Caco-2 (cell line): Measurements from ENCODE around the gene RPL10. TPM values are rescaled to one million over a fixed set of nuclear protein-coding genes. Genes with fewer than 3 reads are reported as not detected.
A peak's percentile ranks its signal among the peaks of the same experiment; 100 is the strongest.

Experiments used
- BruUV-seq: library from RNA; stranded (reverse); fragments of 400-500 nt; replicated peaks from 2 replicates; lab custom pipeline; 2021; lab: Mats Ljungman, UMichigan
- CTCF ChIA-PET: fragments of 300-600 bp; sonication (Branson Sonifier 250); formaldehyde crosslinking; loops from one replicate; lab custom pipeline; 2022; ENCODE audit warnings: antibody characterized with exemption; lab: Charles Lee
- POLR2A ChIA-PET: fragments of 300-600 bp; sonication (Branson Sonifier 250); formaldehyde crosslinking; loops from one replicate; lab custom pipeline; 2022; ENCODE audit warnings: antibody characterized with exemption; lab: Charles Lee
- DNase-seq, 2 experiments: peaks; one replicate each; pipeline versions ENCODE4 v3.0.0 to v3.0.0-alpha.2; 2020 to 2022
- H3K27me3 ChIP-seq: replicated peaks from 2 replicates; pipeline ENCODE4 v1.6.0; 2011; ENCODE audit warnings: low read length; ENCODE audit not compliant: control insufficient read depth, insufficient read depth
- H3K36me3 ChIP-seq: 2 replicates; pipeline ENCODE4 v1.5.1; 2011; ENCODE audit warnings: low read length; ENCODE audit not compliant: control insufficient read depth, insufficient read depth
- H3K4me1 ChIP-seq: fragments of 250-450 bp; sonication (Bioruptor Pico); 2 replicates; pipeline ENCODE4 v1.5.1; 2020; ENCODE audit warnings: mild to moderate bottlenecking
- H3K4me3 ChIP-seq: 2 replicates; pipeline ENCODE4 v1.5.1; 2011; ENCODE audit warnings: low read depth, mild to moderate bottlenecking, control low read depth, low read length
- H3K9me3 ChIP-seq: fragments of 250-450 bp; sonication (Bioruptor Pico); 2 replicates; pipeline ENCODE4 v1.5.1; 2020; ENCODE audit warnings: mild to moderate bottlenecking, moderate library complexity
- H3K27ac Mint-ChIP-seq: one replicate; pipeline ENCODE4 v1.8.0; 2022; ENCODE audit warnings: mixed read lengths; ENCODE audit not compliant: unreplicated experiment
- H3K27me3 Mint-ChIP-seq: one replicate; pipeline ENCODE4 v1.8.0; 2022; ENCODE audit warnings: mixed read lengths; ENCODE audit not compliant: insufficient read depth, unreplicated experiment
- H3K36me3 Mint-ChIP-seq: one replicate; pipeline ENCODE4 v1.8.0; 2022; ENCODE audit warnings: mild to moderate bottlenecking, mixed read lengths; ENCODE audit not compliant: insufficient read depth, unreplicated experiment
- H3K4me1 Mint-ChIP-seq: one replicate; pipeline ENCODE4 v1.8.0; 2022; ENCODE audit warnings: low read depth, mixed read lengths; ENCODE audit not compliant: unreplicated experiment
- H3K4me3 Mint-ChIP-seq: one replicate; pipeline ENCODE4 v1.8.0; 2022; ENCODE audit warnings: mild to moderate bottlenecking, moderate library complexity, mixed read lengths; ENCODE audit not compliant: unreplicated experiment
- H3K9me3 Mint-ChIP-seq: one replicate; pipeline ENCODE4 v1.8.0; 2022; ENCODE audit warnings: mixed read lengths; ENCODE audit not compliant: unreplicated experiment
- CTCF ChIP-seq, 2 experiments: fragments of 200-600 bp in 1 of 2; IDR thresholded peaks; 1 replicate in 1 of 2; 2 replicates in 1 of 2; pipeline versions ENCODE4 v1.5.1 to v1.8.0; 2011 to 2022; ENCODE audit warnings: antibody characterized with exemption in 1 of 2, control low read depth in 1 of 2, inconsistent platforms in 1 of 2, low read depth in 1 of 2, low read length in 1 of 2, mild to moderate bottlenecking in 1 of 2, moderate library complexity in 1 of 2; ENCODE audit not compliant: insufficient read depth in 1 of 2, severe bottlenecking in 1 of 2, unreplicated experiment in 1 of 2
- intact Hi-C: fragments of 100-400 bp; cut with micrococcal nuclease; formaldehyde crosslinking; loops from one replicate; pipeline ENCODE4 v1.10.0; 2022; ENCODE audit not compliant: unreplicated experiment
- total RNA-seq: library from RNA; stranded (reverse); gene quantifications from 2 replicates; pipeline ENCODE4 v1.2.3, GENCODE V29; 2022

Gene RPL10
- total RNA-seq, 1 experiment from 2014 or later = 2,081 TPM

GRCh38 chrX:154349359-154349935, 48.7 kb upstream of the RPL10 start:
- DNase-seq = peak in 1 of 2 experiments; percentile 17
- no peaks in the 10 kb centered on the region for H3K27me3 ChIP-seq
- H3K36me3 ChIP-seq = peaks cover 2% of the 10 kb centered on the region
- ChIA-PET CTCF (no interaction called here), POLR2A (no interaction called here)
- no peaks in the 10 kb centered on the region for H3K4me1 Mint-ChIP-seq
- H3K4me1 ChIP-seq = no peaks in the 10 kb centered on the region
- H3K9me3 ChIP-seq = no peaks in the 10 kb centered on the region
- intact Hi-C loops = no loop called here
- no peak overlapping the region for H3K4me3 ChIP-seq
- no TSS peak for BruUV-seq
- no peak overlapping the region for H3K4me3 Mint-ChIP-seq
- H3K36me3 Mint-ChIP-seq = peaks cover 72% of the 10 kb centered on the region
- no peak for TF ChIP-seq CTCF (IDR thresholded peaks at IDR 0.05; ENCODE audit: insufficient read depth in 1 of 2, low read depth in 1 of 2, low read length in 1 of 2, severe bottlenecking in 1 of 2, unreplicated experiment in 1 of 2)
- H3K27ac Mint-ChIP-seq = no peak overlapping the region
- H3K9me3 Mint-ChIP-seq = no peaks in the 10 kb centered on the region
- H3K27me3 Mint-ChIP-seq = no peaks in the 10 kb centered on the region

DNA sequence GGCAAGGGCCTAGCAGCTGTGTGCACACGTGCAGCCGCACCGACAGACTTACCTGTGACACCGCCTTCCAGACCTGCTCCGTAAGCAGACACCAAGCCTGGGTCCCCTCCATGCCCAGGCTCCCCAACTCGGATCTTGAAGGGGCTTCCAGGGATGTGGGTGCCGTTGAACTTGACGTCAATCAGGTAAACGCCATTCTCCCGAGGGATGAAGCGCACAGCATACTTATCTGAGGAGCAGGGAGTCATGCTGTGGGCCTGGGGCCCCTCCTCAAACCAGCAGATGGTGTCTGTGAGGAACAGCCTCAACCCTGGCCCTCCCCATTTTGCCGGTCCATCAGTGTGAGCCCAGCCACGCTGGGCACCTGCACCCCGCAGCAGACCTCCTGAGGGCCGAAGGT, 48.2 kb upstream of the RPL10 start:
- H3K36me3 Mint-ChIP-seq = peaks cover 75% of the 10 kb centered on the region
- POLR2A ChIA-PET = no interaction called here
- BruUV-seq = no TSS peak
- H3K4me1 Mint-ChIP-seq = no peaks in the 10 kb centered on the region
- intact Hi-C loops = no loop called here
- Histone ChIP-seq H3K4me3 (no peak overlapping the region), H3K27me3 (no peaks in the 10 kb centered on the region), H3K4me1 (no peaks in the 10 kb centered on the region), H3K9me3 (no peaks in the 10 kb centered on the region), H3K36me3 (peaks cover 2% of the 10 kb centered on the region)
- DNase-seq = peak in 1 of 2 experiments; percentile 22
- no peak overlapping the region for H3K4me3 Mint-ChIP-seq
- H3K9me3 Mint-ChIP-seq = no peaks in the 10 kb centered on the region
- CTCF ChIA-PET = no interaction called here
- no peaks in the 10 kb centered on the region for H3K27me3 Mint-ChIP-seq
- no peak for TF ChIP-seq CTCF (IDR thresholded peaks at IDR 0.05; ENCODE audit: insufficient read depth in 1 of 2, low read depth in 1 of 2, low read length in 1 of 2, severe bottlenecking in 1 of 2, unreplicated experiment in 1 of 2)
- no peak overlapping the region for H3K27ac Mint-ChIP-seq

- no TSS peak for BruUV-seq
- Mint-ChIP-seq H3K27ac (no peak overlapping the region), H3K27me3 (no peaks in the 10 kb centered on the region), H3K4me3 (no peak overlapping the region), H3K9me3 (no peaks in the 10 kb centered on the region), H3K4me1 (no peaks in the 10 kb centered on the region), H3K36me3 (peaks cover 75% of the 10 kb centered on the region)
- no peak for TF ChIP-seq CTCF (IDR thresholded peaks at IDR 0.05; ENCODE audit: insufficient read depth in 1 of 2, low read depth in 1 of 2, low read length in 1 of 2, severe bottlenecking in 1 of 2, unreplicated experiment in 1 of 2)
- Histone ChIP-seq H3K9me3 (no peaks in the 10 kb centered on the region), H3K4me1 (no peaks in the 10 kb centered on the region), H3K4me3 (no peak overlapping the region), H3K27me3 (no peaks in the 10 kb centered on the region), H3K36me3 (peaks cover 2% of the 10 kb centered on the region)
- CTCF ChIA-PET = no interaction called here
- POLR2A ChIA-PET = no interaction called here
- intact Hi-C loops = no loop called here
- DNase-seq = no peak
Measured at GRCh38 chrX:154350429-154351182, 47.6 kb upstream of the RPL10 start.
